K562 (cell line): ENCODE results near the gene NTS. TPM values are rescaled to one million over a fixed set of nuclear protein-coding genes. Genes with fewer than 3 reads are reported as not detected.

Experiments used
- CLOCK ChIP-seq: fragments of 250-450 bp; sonication (Bioruptor Pico); IDR thresholded peaks from 2 replicates; pipeline ENCODE4 v1.4.0; 2020; ENCODE audit warnings: mild to moderate bottlenecking, moderate library complexity, borderline replicate concordance
- COPS2 ChIP-seq: fragments of 450-650 bp; conservative IDR thresholded peaks from 2 replicates; pipeline ENCODE4 v1.6.1; 2016; ENCODE audit warnings: mild to moderate bottlenecking, moderate library complexity
- HBP1 ChIP-seq: fragments of 450-650 bp; formaldehyde crosslinking; IDR thresholded peaks from 2 replicates; pipeline ENCODE4 v1.4.0; 2022; ENCODE audit warnings: missing genetic modification characterization
- L3MBTL2 ChIP-seq: fragments of 450-650 bp; IDR thresholded peaks from 2 replicates; pipeline ENCODE4 v1.6.1; 2016; ENCODE audit warnings: mild to moderate bottlenecking, moderate library complexity
- POLR2G ChIP-seq: fragments of 200-400 bp; formaldehyde crosslinking; IDR thresholded peaks from 2 replicates; pipeline ENCODE4 v1.6.1; 2017; ENCODE audit warnings: low read depth, mild to moderate bottlenecking, antibody characterized with exemption, low read length, moderate library complexity
- RFX7 ChIP-seq: fragments of 250-450 bp; sonication (Bioruptor Pico); IDR thresholded peaks from 2 replicates; pipeline ENCODE4 v1.5.1; 2021; ENCODE audit warnings: mild to moderate bottlenecking
- ZNF134 ChIP-seq: fragments of 250-450 bp; sonication (Bioruptor Pico); conservative IDR thresholded peaks from 2 replicates; pipeline ENCODE4 v1.4.0; 2020
- ZNF282 ChIP-seq: sonication (generic); formaldehyde crosslinking; IDR thresholded peaks from 2 replicates; pipeline ENCODE4 v1.8.1; 2023; ENCODE audit warnings: missing genetic modification reagents
- polyA plus RNA-seq, 8 experiments: library from polyadenylated mRNA; depleted of rRNA in 4 of 8; stranded (reverse) in 5 of 8; unstranded in 3 of 8; fragments of >200 nt; fragmentation: Nextera tagmentation in 2 of 8; fragmentation: Illumina TruSeq in 1 of 8; extraction: Ambion mirVana in 2 of 8; extraction: Trizol in 1 of 8; gene quantifications; 2 replicates each; pipeline versions ENCODE4 v1.2.1 to v1.2.3, GENCODE V29; 2011 to 2014; ENCODE audit warnings: inconsistent platforms in 1 of 8, missing spikeins in 1 of 8
- total RNA-seq, 7 experiments: library from RNA; depleted of rRNA in 6 of 7; stranded (reverse); fragments of >200 nt in 6 of 7; fragmentation: Illumina TruSeq in 2 of 7; extraction: Trizol in 2 of 7; gene quantifications; 2 replicates each; pipeline versions ENCODE4 v1.2.1 to v1.2.3, GENCODE V29; 2011 to 2021; ENCODE audit warnings: low replicate concordance in 1 of 7

Gene NTS
- total and polyA plus RNA-seq, 9 of the 15 experiments (the other 6 are each of a cell fraction or from before 2014, with no cell fraction given): 0.09 to 3.4 (median 0.18) TPM; not detected in 2

GRCh38 chr12:85834378-85834777, 39.7 kb upstream of the NTS start (continued):
- no peak for TF ChIP-seq ZNF282 (CRISPR knock-in tag)
- TF ChIP-seq L3MBTL2: no peak
- no peak for TF ChIP-seq COPS2
- TF ChIP-seq POLR2G: no peak
- TF ChIP-seq CLOCK: no peak
- no peak for TF ChIP-seq RFX7 (CRISPR knock-in tag)
- TF ChIP-seq HBP1: no peak
- no peak for TF ChIP-seq ZNF134 (CRISPR knock-in tag)
